Activated CD8-positive, alpha-beta T cell treated with anti-CD3 and anti-CD28 coated beads for 36 hours (primary cell): ENCODE results near the gene ARRDC4. TPM values are rescaled to one million over a fixed set of nuclear protein-coding genes. Genes with fewer than 3 reads are reported as not detected.

ENCODE experiments used
- ATAC-seq: fragments of 200-7000 bp; cut with Tn5 transposase; one replicate; pipeline ENCODE4 v1.10.0; 2021; ENCODE audit warnings: mild to moderate bottlenecking, moderate library complexity
- CTCF ChIA-PET: fragments of 350-600 bp; sonication (Branson Sonifier 250); formaldehyde crosslinking; loops from one replicate; lab custom pipeline; 2021; ENCODE audit warnings: antibody characterized with exemption; lab: Charles Lee
- POLR2A ChIA-PET: fragments of 350-600 bp; sonication (Branson Sonifier 250); formaldehyde crosslinking; loops from one replicate; lab custom pipeline; 2021; ENCODE audit warnings: antibody characterized with exemption; lab: Charles Lee
- DNase-seq: peaks from one replicate; pipeline ENCODE4 v3.0.0-alpha.2; 2020
- H3K27ac Mint-ChIP-seq: one replicate; pipeline ENCODE4 v1.8.0; 2021; ENCODE audit warnings: mild to moderate bottlenecking, mixed read lengths
- H3K27me3 Mint-ChIP-seq: one replicate; pipeline ENCODE4 v1.8.0; 2021; ENCODE audit warnings: mixed read lengths
- H3K36me3 Mint-ChIP-seq: one replicate; pipeline ENCODE4 v1.8.0; 2021; ENCODE audit warnings: low read depth, mixed read lengths
- H3K4me1 Mint-ChIP-seq: one replicate; pipeline ENCODE4 v1.8.0; 2021; ENCODE audit warnings: low read depth, mixed read lengths
- H3K4me3 Mint-ChIP-seq: one replicate; pipeline ENCODE4 v1.8.0; 2021; ENCODE audit warnings: mild to moderate bottlenecking, moderate library complexity, mixed read lengths
- H3K9me3 Mint-ChIP-seq: one replicate; pipeline ENCODE4 v1.8.0; 2021; ENCODE audit warnings: mixed read lengths
- intact Hi-C: fragments of 100-400 bp; cut with micrococcal nuclease; formaldehyde crosslinking; loops from one replicate; pipeline ENCODE4 v1.10.0; 2022
- total RNA-seq, 2 experiments: library from RNA; stranded (reverse); gene quantifications; one replicate each; pipeline ENCODE4 v1.2.3, GENCODE V29; 2021
- TF ChIP-seq, protein P1 (sequence below): fragments of 200-600 bp; IDR thresholded peaks from one replicate; pipeline ENCODE4 v1.8.0; 2022; ENCODE audit warnings: antibody characterized with exemption, mild to moderate bottlenecking

ARRDC4 gene
- total RNA-seq, 2 experiments from 2014 or later, result 0.90 to 0.94 TPM

DNA sequence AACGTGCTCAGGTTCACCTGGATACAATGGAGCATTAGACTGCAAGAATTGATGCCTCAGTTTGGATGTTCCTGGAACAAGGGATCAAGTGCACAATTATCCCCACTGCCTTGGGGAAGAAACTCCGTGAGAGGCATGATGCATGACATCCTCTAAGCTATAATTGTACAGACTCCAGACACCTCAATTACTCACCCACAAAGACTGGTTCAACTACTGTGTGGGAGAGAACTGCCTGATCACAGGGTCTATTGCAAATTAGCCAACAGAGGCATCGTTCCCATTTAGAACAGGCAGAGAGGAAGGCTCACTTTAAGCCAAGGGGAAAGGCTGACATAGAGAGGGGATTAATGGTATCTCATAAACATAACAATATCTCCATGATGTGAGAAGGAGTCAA lies 43.5 kb downstream of the ARRDC4 start:
- no peak for DNase-seq
- H3K27ac Mint-ChIP-seq, result no peak overlapping the region
- intact Hi-C loops, result no loop called here
- TF ChIP-seq, protein P1, sequence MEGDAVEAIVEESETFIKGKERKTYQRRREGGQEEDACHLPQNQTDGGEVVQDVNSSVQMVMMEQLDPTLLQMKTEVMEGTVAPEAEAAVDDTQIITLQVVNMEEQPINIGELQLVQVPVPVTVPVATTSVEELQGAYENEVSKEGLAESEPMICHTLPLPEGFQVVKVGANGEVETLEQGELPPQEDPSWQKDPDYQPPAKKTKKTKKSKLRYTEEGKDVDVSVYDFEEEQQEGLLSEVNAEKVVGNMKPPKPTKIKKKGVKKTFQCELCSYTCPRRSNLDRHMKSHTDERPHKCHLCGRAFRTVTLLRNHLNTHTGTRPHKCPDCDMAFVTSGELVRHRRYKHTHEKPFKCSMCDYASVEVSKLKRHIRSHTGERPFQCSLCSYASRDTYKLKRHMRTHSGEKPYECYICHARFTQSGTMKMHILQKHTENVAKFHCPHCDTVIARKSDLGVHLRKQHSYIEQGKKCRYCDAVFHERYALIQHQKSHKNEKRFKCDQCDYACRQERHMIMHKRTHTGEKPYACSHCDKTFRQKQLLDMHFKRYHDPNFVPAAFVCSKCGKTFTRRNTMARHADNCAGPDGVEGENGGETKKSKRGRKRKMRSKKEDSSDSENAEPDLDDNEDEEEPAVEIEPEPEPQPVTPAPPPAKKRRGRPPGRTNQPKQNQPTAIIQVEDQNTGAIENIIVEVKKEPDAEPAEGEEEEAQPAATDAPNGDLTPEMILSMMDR, result no peak
- CTCF ChIA-PET, result no interaction called here
- no peak for ATAC-seq
- no peaks in the 10 kb centered on the region for H3K36me3 Mint-ChIP-seq
- POLR2A ChIA-PET, result no interaction called here
- no peaks in the 10 kb centered on the region for H3K27me3 Mint-ChIP-seq
- H3K4me3 Mint-ChIP-seq, result no peak overlapping the region
- no peaks in the 10 kb centered on the region for H3K4me1 Mint-ChIP-seq
- H3K9me3 Mint-ChIP-seq, result no peaks in the 10 kb centered on the region

DNA sequence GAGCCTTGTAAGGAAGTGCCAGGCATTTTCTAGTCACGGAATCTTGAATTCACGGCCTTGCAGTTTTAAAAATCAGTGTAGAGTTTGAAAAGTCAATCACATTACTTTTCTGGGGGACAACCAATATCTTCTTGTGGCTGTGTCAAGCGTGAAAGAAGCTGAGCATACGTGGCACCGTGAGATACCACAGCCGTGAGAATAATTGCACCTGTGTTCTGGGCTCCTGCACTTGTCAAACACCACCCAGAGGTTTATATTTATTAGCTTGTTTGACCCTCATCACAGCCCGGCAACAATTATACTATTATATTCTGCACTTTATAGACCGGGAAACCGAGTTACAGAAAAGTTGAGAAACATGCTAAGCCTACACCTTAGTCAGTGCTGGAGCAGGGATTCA lies 45.2 kb downstream of the ARRDC4 start:
- Mint-ChIP-seq H3K4me1 (no peaks in the 10 kb centered on the region), H3K27ac (no peak overlapping the region), H3K4me3 (no peak overlapping the region), H3K27me3 (peaks cover 2% of the 10 kb centered on the region), H3K9me3 (no peaks in the 10 kb centered on the region), H3K36me3 (no peaks in the 10 kb centered on the region)
- intact Hi-C loops, result no loop called here
- TF ChIP-seq, protein P1, result no peak
- ChIA-PET POLR2A (interaction anchor here (0.6 kb wide), 1 partner anchor 39 kb away, joined by 4 read pairs; no protein-coding TSS in a partner anchor), CTCF (no interaction called here)
- no peak for ATAC-seq
- no peak for DNase-seq

DNA sequence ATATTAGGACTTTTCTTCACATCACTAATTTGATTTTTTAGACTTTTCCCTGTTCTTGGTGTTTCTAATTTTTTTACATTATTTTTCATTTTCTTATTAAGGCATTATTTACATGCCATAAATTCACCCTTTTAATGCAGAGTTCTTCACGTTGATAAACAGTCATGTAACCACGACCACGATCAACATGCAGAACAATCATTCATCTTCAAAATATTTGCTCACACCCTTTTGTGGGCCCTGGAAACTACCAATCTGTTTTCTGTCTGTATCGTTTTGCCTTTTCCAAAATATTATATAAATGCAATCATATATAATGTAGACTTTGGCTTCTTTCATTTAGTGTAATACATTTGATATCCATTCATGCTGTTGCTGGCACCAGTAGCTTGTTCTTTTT lies 48.7 kb downstream of the ARRDC4 start:
- Mint-ChIP-seq H3K36me3 (no peaks in the 10 kb centered on the region), H3K9me3 (no peaks in the 10 kb centered on the region), H3K27me3 (peaks cover 8% of the 10 kb centered on the region), H3K4me1 (no peaks in the 10 kb centered on the region), H3K27ac (no peak overlapping the region), H3K4me3 (no peak overlapping the region)
- TF ChIP-seq, protein P1, result no peak
- POLR2A ChIA-PET, result no interaction called here
- intact Hi-C loops, result no loop called here
- CTCF ChIA-PET, result interaction anchor here (0.7 kb wide), 1 partner anchor 13 kb away, joined by 3 read pairs; no protein-coding TSS in a partner anchor
- DNase-seq, result no peak
- no peak for ATAC-seq

DNA sequence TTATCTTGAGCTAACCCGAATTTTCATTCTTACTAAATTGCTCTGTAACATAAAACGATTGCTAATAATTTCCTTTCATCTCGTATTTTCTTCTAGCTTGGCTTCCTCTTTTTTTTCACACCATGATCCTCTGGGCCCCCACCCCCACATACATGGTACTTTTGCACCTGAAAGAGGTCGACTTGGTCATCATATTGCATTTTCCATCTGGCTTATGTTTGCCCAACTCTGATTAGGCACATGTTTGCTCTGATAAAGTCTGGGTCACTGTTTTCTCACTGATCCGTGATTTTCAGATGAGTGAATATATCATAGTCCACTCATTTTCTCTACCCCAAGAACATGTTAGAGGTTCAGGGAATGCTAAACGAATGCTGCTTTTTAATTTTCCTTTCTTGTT lies 49.5 kb downstream of the ARRDC4 start:
- intact Hi-C loops, result no loop called here
- TF ChIP-seq, protein P1, result no peak
- no peaks in the 10 kb centered on the region for H3K4me1 Mint-ChIP-seq
- ATAC-seq (no peak), DNase-seq (no peak)
- H3K9me3 Mint-ChIP-seq, result no peaks in the 10 kb centered on the region
- H3K4me3 Mint-ChIP-seq, result no peak overlapping the region
- no peaks in the 10 kb centered on the region for H3K36me3 Mint-ChIP-seq
- no peak overlapping the region for H3K27ac Mint-ChIP-seq
- peaks cover 8% of the 10 kb centered on the region for H3K27me3 Mint-ChIP-seq
- CTCF ChIA-PET, result interaction anchor here (0.7 kb wide), 1 partner anchor 14 kb away, joined by 3 read pairs; no protein-coding TSS in a partner anchor
- POLR2A ChIA-PET, result no interaction called here

DNA sequence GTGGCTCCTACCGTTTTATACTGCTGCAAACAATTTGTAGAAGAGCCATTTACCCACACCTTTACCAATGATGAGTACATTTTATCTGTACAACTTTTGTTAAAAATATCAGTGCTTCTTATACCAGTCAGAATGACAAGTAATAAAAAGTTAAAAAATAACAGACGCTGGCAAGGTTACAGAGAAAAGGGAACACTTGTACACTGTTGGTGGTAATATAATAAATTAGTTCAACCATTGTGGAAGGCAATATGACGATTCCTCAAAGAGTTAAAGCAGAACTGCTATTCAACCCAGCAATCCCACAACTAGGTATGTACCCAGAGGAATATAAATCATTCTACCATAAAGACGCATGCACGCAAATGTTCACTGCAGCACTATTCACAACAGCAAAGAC lies 51.9 kb downstream of the ARRDC4 start:
- ChIA-PET CTCF (no interaction called here), POLR2A (no interaction called here)
- H3K27me3 Mint-ChIP-seq, result peaks cover 8% of the 10 kb centered on the region
- ATAC-seq (no peak), DNase-seq (no peak)
- intact Hi-C loops, result no loop called here
- TF ChIP-seq, protein P1, result no peak
- H3K9me3 Mint-ChIP-seq, result no peaks in the 10 kb centered on the region
- H3K27ac Mint-ChIP-seq, result no peak overlapping the region
- H3K4me1 Mint-ChIP-seq, result no peaks in the 10 kb centered on the region
- H3K4me3 Mint-ChIP-seq, result no peak overlapping the region
- H3K36me3 Mint-ChIP-seq, result no peaks in the 10 kb centered on the region
